Activated CD8-positive, alpha-beta T cell treated with anti-CD3 and anti-CD28 coated beads, Interleukin-2, amount 10 ng/mL, durations not matched to agents 7 days and 5 days (primary cell): ENCODE results near the gene FZD10. TPM values are rescaled to one million over a fixed set of nuclear protein-coding genes. Genes with fewer than 3 reads are reported as not detected.

Source experiments
- ATAC-seq: fragments of 150-1000 bp; cut with Tn5 transposase; one replicate; pipeline ENCODE4 v1.10.0; 2021; ENCODE audit warnings: moderate library complexity
- CTCF ChIA-PET: fragments of 350-600 bp; sonication (Branson Sonifier 250); formaldehyde crosslinking; loops from one replicate; lab custom pipeline; 2021; ENCODE audit warnings: antibody characterized with exemption; lab: Charles Lee
- POLR2A ChIA-PET: fragments of 350-600 bp; sonication (Branson Sonifier 250); formaldehyde crosslinking; loops from one replicate; lab custom pipeline; 2021; ENCODE audit warnings: antibody characterized with exemption; lab: Charles Lee
- DNase-seq: peaks from one replicate; pipeline ENCODE4 v3.0.0-alpha.2; 2020
- H3K27ac Mint-ChIP-seq: one replicate; pipeline ENCODE4 v1.8.0; 2021; ENCODE audit warnings: mild to moderate bottlenecking, mixed read lengths
- H3K27me3 Mint-ChIP-seq: one replicate; pipeline ENCODE4 v1.8.0; 2021; ENCODE audit warnings: low read depth, mixed read lengths
- H3K36me3 Mint-ChIP-seq: one replicate; pipeline ENCODE4 v1.8.0; 2021; ENCODE audit warnings: low read depth, mixed read lengths
- H3K4me1 Mint-ChIP-seq: one replicate; pipeline ENCODE4 v1.8.0; 2021; ENCODE audit warnings: low read depth, mixed read lengths
- H3K4me3 Mint-ChIP-seq: one replicate; pipeline ENCODE4 v1.8.0; 2021; ENCODE audit warnings: mild to moderate bottlenecking, mixed read lengths
- H3K9me3 Mint-ChIP-seq: one replicate; pipeline ENCODE4 v1.8.0; 2022; ENCODE audit warnings: mixed read lengths; ENCODE audit not compliant: insufficient read depth
- total RNA-seq, 2 experiments: library from RNA; stranded (reverse); gene quantifications; one replicate each; pipeline ENCODE4 v1.2.3, GENCODE V29; 2021

Gene FZD10, protein sequence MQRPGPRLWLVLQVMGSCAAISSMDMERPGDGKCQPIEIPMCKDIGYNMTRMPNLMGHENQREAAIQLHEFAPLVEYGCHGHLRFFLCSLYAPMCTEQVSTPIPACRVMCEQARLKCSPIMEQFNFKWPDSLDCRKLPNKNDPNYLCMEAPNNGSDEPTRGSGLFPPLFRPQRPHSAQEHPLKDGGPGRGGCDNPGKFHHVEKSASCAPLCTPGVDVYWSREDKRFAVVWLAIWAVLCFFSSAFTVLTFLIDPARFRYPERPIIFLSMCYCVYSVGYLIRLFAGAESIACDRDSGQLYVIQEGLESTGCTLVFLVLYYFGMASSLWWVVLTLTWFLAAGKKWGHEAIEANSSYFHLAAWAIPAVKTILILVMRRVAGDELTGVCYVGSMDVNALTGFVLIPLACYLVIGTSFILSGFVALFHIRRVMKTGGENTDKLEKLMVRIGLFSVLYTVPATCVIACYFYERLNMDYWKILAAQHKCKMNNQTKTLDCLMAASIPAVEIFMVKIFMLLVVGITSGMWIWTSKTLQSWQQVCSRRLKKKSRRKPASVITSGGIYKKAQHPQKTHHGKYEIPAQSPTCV
- total RNA-seq = not detected

DNA sequence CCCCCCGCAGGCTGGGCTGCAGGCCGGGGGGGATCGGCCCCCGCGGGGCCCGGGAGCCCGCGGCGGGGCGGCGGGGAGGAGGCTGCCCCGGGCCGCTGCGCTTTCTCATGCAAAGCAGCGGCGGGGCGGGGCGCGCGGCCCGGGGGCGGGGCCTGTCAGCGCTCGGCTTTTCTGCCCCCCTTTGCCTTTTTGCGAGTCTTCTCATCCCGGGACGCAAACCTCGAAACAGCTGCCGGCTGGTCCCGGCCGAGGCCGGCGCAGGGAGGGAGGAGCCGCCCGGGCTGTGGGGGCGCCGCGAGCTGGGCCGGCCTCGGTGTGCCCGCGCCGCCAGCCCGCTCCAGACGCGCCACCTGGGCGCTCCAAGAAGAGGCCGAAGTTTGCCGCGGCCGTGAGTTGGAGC lies at the start of gene FZD10:
FZD10 (plus strand) TSS at position 198 of the 400 bp plus-strand sequence. CDS start 479 bp downstream, outside the sequence.
- H3K9me3 Mint-ChIP-seq = no peaks in the 10 kb centered on the region

GRCh38 chr12:130114952-130115351 lies 47.3 kb upstream of the FZD10 start:
- no peaks in the 10 kb centered on the region for H3K4me1 Mint-ChIP-seq
- DNase-seq (no peak), ATAC-seq (no peak)
- no peak overlapping the region for H3K4me3 Mint-ChIP-seq
- POLR2A ChIA-PET = no interaction called here
- no peaks in the 10 kb centered on the region for H3K36me3 Mint-ChIP-seq
- H3K9me3 Mint-ChIP-seq = no peaks in the 10 kb centered on the region
- no peak overlapping the region for H3K27ac Mint-ChIP-seq
- peaks cover 5% of the 10 kb centered on the region for H3K27me3 Mint-ChIP-seq
- CTCF ChIA-PET = no interaction called here

More for the DNA sequence above, at the start of gene FZD10:
- peaks cover 4% of the 10 kb centered on the region for H3K36me3 Mint-ChIP-seq
- H3K4me3 Mint-ChIP-seq = peak within 1 kb of the TSS; percentile 18
- ATAC-seq (peak; percentile 44), DNase-seq (no peak)
- H3K27me3 Mint-ChIP-seq = peaks cover 34% of the 10 kb centered on the region
- ChIA-PET CTCF (no interaction called here), POLR2A (no interaction called here)
- H3K27ac Mint-ChIP-seq = no peak within 1 kb of the TSS
- peaks cover 4% of the 10 kb centered on the region for H3K4me1 Mint-ChIP-seq

DNA sequence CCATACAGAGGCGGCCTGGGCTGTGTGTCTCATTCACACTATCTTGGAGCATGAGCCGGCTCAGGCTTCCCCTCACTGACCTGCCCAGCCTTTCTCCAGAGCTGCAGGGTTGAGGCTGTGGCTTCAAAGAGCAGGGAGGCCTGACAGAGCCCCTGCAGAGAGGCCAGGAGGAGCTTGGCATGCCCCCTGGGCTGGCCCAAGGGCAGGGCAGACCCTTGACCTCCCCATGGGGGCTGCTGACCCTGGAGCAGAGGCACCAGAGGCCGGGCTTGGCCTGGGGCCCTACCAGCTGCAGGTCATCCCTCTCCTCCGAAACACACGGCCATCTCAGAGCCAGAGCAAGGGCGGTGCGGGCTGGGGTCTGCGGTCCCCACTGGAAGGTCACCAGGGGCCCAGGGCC lies 46.6 kb upstream of the FZD10 start:
- Mint-ChIP-seq H3K36me3 (no peaks in the 10 kb centered on the region), H3K9me3 (no peaks in the 10 kb centered on the region), H3K4me1 (no peaks in the 10 kb centered on the region), H3K27me3 (peaks cover 3% of the 10 kb centered on the region), H3K27ac (no peak overlapping the region), H3K4me3 (no peak overlapping the region)
- ATAC-seq (no peak), DNase-seq (no peak)
- ChIA-PET POLR2A (no interaction called here), CTCF (no interaction called here)

DNA sequence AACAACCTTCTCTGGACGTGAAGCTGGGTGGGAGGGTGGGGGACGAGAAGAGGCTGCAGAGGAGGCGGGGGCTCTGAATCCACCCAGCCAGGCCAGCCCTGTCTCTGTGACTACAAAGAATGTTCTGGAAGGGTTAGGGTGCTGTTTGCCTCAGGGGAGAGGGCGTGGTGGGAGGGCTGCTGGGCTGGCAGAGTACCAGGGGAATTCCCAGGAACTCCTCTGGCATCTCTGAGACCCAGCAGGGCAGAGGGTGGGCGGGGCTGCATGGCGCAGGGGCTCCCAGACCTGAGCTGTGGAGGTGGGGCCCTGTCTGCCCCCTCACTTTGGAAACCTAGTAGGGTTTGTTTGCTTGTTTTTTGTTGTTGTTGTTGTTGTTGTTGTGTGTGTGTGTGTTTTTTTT lies 45.5 kb upstream of the FZD10 start:
- ATAC-seq = no peak
- no peak for DNase-seq

DNA sequence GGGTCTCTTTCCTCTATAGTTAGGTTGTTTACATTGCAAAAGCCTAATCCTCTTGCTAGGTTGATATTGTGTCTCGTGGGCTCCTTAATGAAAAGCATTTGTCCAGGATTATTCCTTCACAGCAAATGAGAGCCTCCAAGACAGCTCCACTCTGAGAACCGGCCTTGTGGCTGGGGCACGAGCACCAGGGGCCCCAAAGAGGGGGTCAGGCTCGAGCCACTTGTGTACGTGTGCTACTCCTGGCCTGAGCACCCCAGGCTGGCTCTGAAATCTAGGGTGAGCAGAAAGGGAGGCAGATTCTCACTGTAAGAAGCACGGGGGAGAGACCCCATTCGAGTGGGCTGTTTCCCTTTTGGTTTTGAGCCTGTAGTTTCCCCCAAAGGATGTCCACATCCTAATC lies 45.0 kb upstream of the FZD10 start:
- H3K4me1 Mint-ChIP-seq = no peaks in the 10 kb centered on the region
- H3K27ac Mint-ChIP-seq = no peak overlapping the region
- no peaks in the 10 kb centered on the region for H3K36me3 Mint-ChIP-seq
- CTCF ChIA-PET = no interaction called here
- H3K4me3 Mint-ChIP-seq = no peak overlapping the region
- POLR2A ChIA-PET = no interaction called here
- H3K9me3 Mint-ChIP-seq = no peaks in the 10 kb centered on the region
- peaks cover 3% of the 10 kb centered on the region for H3K27me3 Mint-ChIP-seq
- no peak for DNase-seq
- no peak for ATAC-seq

More for the DNA sequence above, 45.5 kb upstream of the FZD10 start:
- no peaks in the 10 kb centered on the region for H3K9me3 Mint-ChIP-seq
- no peaks in the 10 kb centered on the region for H3K4me1 Mint-ChIP-seq
- peaks cover 3% of the 10 kb centered on the region for H3K27me3 Mint-ChIP-seq
- no peaks in the 10 kb centered on the region for H3K36me3 Mint-ChIP-seq
- POLR2A ChIA-PET = no interaction called here
- CTCF ChIA-PET = no interaction called here
- H3K27ac Mint-ChIP-seq = no peak overlapping the region
- no peak overlapping the region for H3K4me3 Mint-ChIP-seq

DNA sequence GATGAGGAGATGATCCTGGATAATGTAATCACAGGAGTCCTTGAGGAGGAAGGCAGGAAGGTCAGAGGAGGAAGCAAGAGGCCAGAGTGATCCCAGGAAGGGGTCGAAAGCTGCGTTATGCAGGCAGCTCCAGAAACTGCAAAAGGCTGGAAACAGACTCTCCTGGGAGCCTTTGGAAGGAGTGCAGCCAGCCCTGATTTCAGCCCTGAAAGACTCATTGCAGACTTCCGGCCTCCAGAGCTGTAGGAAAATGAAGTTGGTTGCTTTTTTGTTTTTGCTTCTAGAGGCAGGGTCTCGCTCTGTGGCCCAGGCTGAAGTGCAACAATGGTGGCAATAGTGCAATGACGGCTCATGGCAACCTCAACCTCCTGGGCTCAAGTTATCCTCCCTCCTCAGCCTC lies 44.6 kb upstream of the FZD10 start:
- ATAC-seq (no peak), DNase-seq (no peak)
- no peaks in the 10 kb centered on the region for H3K36me3 Mint-ChIP-seq
- peaks cover 3% of the 10 kb centered on the region for H3K27me3 Mint-ChIP-seq
- no peaks in the 10 kb centered on the region for H3K4me1 Mint-ChIP-seq
- CTCF ChIA-PET = no interaction called here
- no peak overlapping the region for H3K4me3 Mint-ChIP-seq
- no peaks in the 10 kb centered on the region for H3K9me3 Mint-ChIP-seq
- H3K27ac Mint-ChIP-seq = no peak overlapping the region
- POLR2A ChIA-PET = no interaction called here

DNA sequence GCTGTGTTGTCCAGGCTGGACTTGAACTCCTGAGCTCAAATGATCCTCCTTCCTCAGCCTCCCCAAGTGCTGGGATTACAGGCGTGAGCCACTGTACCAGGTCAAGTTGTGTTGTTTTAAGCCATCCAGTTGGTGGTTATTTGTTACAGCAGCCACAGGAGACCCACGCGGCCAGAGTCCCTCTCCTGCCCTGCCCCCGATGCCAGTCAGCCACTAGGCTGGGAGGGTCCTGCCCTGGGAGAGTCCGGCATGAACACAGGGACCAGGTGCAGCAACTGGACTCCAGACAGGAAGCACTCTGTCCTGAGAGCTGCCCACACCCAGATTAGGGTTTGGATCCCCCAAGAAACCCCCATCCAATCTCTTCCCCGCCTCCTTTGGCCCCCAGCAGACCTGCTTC lies 44.1 kb upstream of the FZD10 start:
- DNase-seq (no peak), ATAC-seq (no peak)
- Mint-ChIP-seq H3K27me3 (peaks cover 3% of the 10 kb centered on the region), H3K4me3 (no peak overlapping the region), H3K4me1 (no peaks in the 10 kb centered on the region), H3K9me3 (no peaks in the 10 kb centered on the region), H3K36me3 (no peaks in the 10 kb centered on the region), H3K27ac (no peak overlapping the region)
- ChIA-PET CTCF (no interaction called here), POLR2A (no interaction called here)

- Mint-ChIP-seq H3K9me3 (no peaks in the 10 kb centered on the region), H3K27ac (no peak overlapping the region), H3K27me3 (peaks cover 3% of the 10 kb centered on the region), H3K36me3 (no peaks in the 10 kb centered on the region), H3K4me1 (no peaks in the 10 kb centered on the region), H3K4me3 (no peak overlapping the region)
- ChIA-PET CTCF (no interaction called here), POLR2A (no interaction called here)
- no peak for DNase-seq
- ATAC-seq = no peak
Measured at GRCh38 chr12:130119241-130119861, 42.9 kb upstream of the FZD10 start.

- DNase-seq = no peak
- ATAC-seq = no peak
- CTCF ChIA-PET = no interaction called here
- POLR2A ChIA-PET = no interaction called here
- no peaks in the 10 kb centered on the region for H3K9me3 Mint-ChIP-seq
- H3K4me1 Mint-ChIP-seq = no peaks in the 10 kb centered on the region
- H3K27ac Mint-ChIP-seq = no peak overlapping the region
- peaks cover 3% of the 10 kb centered on the region for H3K27me3 Mint-ChIP-seq
- no peaks in the 10 kb centered on the region for H3K36me3 Mint-ChIP-seq
- no peak overlapping the region for H3K4me3 Mint-ChIP-seq
Measured at GRCh38 chr12:130120012-130120805, 42.1 kb upstream of the FZD10 start.

- ChIA-PET POLR2A (no interaction called here), CTCF (no interaction called here)
- ATAC-seq (no peak), DNase-seq (no peak)
- Mint-ChIP-seq H3K27me3 (peaks cover 3% of the 10 kb centered on the region), H3K36me3 (no peaks in the 10 kb centered on the region), H3K9me3 (no peaks in the 10 kb centered on the region), H3K4me1 (no peaks in the 10 kb centered on the region), H3K27ac (no peak overlapping the region), H3K4me3 (no peak overlapping the region)
Measured at GRCh38 chr12:130121226-130122000, 40.9 kb upstream of the FZD10 start.

DNA sequence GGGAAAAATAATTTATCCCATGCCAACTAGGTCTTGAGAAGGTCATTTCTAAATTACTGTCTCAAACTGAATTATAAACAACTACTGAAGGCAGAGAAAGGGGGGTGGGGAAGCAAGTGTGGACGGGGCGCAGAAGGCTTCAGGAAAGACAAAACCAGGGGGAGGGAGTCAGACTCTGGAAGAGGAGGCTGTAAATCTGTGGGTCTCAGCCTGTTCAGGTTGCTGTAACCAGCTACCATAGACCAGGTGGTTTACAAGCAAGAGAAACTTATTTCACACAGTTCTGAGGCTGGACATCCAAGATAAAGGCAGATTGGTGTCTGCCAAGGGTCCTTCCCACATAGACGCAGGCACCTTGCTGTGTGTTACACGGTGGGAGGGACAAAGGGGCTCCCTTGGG lies 39.9 kb upstream of the FZD10 start:
- Mint-ChIP-seq H3K9me3 (no peaks in the 10 kb centered on the region), H3K27me3 (peaks cover 3% of the 10 kb centered on the region), H3K4me1 (no peaks in the 10 kb centered on the region), H3K4me3 (no peak overlapping the region), H3K27ac (no peak overlapping the region), H3K36me3 (no peaks in the 10 kb centered on the region)
- no peak for DNase-seq
- no peak for ATAC-seq
- POLR2A ChIA-PET = no interaction called here
- CTCF ChIA-PET = no interaction called here
